GM12801 (cell line): ENCODE data around the gene SHISA6.

Source experiments
- CTCF ChIP-seq: IDR thresholded peaks from one replicate; pipeline ENCODE4 v1.5.1; 2011; ENCODE audit warnings: control low read depth; ENCODE audit not compliant: insufficient read length; ENCODE audit errors: extremely low read depth

SHISA6 gene

DNA sequence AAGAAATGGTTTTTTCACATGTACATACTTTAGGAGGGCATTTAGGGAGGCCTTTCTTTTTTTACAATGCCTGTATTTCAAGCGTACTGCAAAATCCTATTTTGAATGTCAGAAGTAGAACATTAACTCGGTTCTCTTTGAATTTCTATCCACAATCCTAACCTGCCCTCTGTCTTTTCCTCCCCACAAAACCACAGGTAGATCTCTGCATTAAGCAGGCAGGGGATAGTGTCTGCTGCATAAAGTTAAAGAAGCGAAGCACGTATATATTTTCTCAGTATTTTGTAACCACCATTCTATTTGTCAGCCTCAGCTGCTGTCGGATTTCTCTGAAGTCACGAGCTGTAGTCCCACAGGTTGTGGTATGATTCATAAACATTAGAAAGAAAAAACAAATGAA lies 137.5 kb downstream of the SHISA6 start:
- TF ChIP-seq CTCF: no peak

- no peak for TF ChIP-seq CTCF
These were observed 139.7 kb downstream of the SHISA6 start for GRCh38 chr17:11380761-11381160.

GRCh38 chr17:11383157-11383556 lies 142.1 kb downstream of the SHISA6 start:
- no peak for TF ChIP-seq CTCF

- no peak for TF ChIP-seq CTCF
These were observed 143.1 kb downstream of the SHISA6 start for GRCh38 chr17:11384131-11384530.

DNA sequence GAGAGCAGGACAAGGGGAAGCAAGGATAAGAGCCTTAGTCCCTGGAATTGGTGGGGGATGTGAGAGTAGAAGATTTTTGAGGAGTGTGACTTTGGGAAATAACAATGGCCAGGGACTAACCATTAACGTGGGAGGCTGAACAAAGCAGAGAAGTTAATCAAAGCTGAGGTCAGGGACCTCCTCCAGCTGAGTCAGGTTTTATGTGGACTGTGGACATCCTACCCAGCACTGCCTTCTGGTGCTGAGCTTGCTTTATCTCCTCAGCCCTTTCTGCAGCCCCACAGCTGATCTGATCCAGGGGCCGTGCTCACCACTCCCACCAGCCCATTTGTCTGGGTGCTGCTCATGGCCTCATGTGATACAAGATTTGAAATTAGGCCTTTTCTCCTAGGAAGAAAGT lies 146.6 kb downstream of the SHISA6 start:
- TF ChIP-seq CTCF: no peak

- TF ChIP-seq CTCF: no peak
These were observed 147.0 kb downstream of the SHISA6 start for GRCh38 chr17:11388054-11388453.

DNA sequence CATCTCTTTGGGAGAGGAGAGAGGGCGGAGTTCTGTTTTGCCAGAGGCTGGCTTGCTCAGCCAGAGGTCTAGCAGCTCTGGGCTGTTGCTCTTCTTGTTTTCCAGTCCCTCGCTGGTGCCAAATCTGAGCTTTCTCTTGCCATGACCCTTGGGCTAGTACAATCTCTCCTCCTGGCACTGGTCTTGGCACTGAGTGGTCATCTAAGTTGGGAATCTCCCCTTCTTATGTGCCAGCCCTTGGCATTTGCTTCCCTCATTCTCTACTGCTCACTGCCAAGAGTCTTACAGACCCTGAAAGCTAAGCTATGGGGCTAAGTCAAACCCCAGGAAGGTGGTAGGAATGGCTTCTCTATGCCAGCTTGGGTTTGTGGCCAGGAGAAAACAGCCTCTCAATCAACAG lies 148.6 kb downstream of the SHISA6 start:
- TF ChIP-seq CTCF: no peak

GRCh38 chr17:11391134-11391533 lies 150.1 kb downstream of the SHISA6 start:
- TF ChIP-seq CTCF: no peak
